Measurements from ENCODE around the gene KLK13. TPM values are rescaled to one million over a fixed set of nuclear protein-coding genes. Genes with fewer than 3 reads are reported as not detected.

Gene KLK13
- polyA plus RNA-seq, 1 donor: 0.45 TPM

GRCh38 chr19:51023946-51024345 lies 40.9 kb downstream of the KLK13 start:
- no peaks in the 10 kb centered on the region for H3K36me3 ChIP-seq (ENCODE audit: control insufficient read depth, insufficient read depth, low read length)
- H3K27ac ChIP-seq (ENCODE audit: low read length): no peak overlapping the region
- no peak overlapping the region for H3K4me3 ChIP-seq (ENCODE audit: low read length)
- H3K4me1 ChIP-seq (ENCODE audit: control insufficient read depth, insufficient read depth, low read length): no peaks in the 10 kb centered on the region
- no CpG with 5 or more reads among the region's 11 CpGs for WGBS (ENCODE audit: insufficient coverage, low lambda C conversion rate)
- H3K27me3 ChIP-seq (ENCODE audit: control insufficient read depth, insufficient read depth, low read length): peaks cover 34% of the 10 kb centered on the region
- no peaks in the 10 kb centered on the region for H3K9me3 ChIP-seq (ENCODE audit: control insufficient read depth, low read depth, low read length)
- DNase-seq: no peak

GRCh38 chr19:51022526-51022925 lies 42.4 kb downstream of the KLK13 start:
- Histone ChIP-seq H3K9me3 (ENCODE audit: control insufficient read depth, low read depth, low read length) (no peaks in the 10 kb centered on the region), H3K27me3 (ENCODE audit: control insufficient read depth, insufficient read depth, low read length) (peaks cover 45% of the 10 kb centered on the region), H3K27ac (ENCODE audit: low read length) (no peak overlapping the region), H3K4me1 (ENCODE audit: control insufficient read depth, insufficient read depth, low read length) (no peaks in the 10 kb centered on the region), H3K36me3 (ENCODE audit: control insufficient read depth, insufficient read depth, low read length) (no peaks in the 10 kb centered on the region), H3K4me3 (ENCODE audit: low read length) (no peak overlapping the region)
- DNase-seq: no peak
- 58% methylated on average over 5 of the region's 14 CpGs for WGBS (ENCODE audit: insufficient coverage, low lambda C conversion rate)

DNA sequence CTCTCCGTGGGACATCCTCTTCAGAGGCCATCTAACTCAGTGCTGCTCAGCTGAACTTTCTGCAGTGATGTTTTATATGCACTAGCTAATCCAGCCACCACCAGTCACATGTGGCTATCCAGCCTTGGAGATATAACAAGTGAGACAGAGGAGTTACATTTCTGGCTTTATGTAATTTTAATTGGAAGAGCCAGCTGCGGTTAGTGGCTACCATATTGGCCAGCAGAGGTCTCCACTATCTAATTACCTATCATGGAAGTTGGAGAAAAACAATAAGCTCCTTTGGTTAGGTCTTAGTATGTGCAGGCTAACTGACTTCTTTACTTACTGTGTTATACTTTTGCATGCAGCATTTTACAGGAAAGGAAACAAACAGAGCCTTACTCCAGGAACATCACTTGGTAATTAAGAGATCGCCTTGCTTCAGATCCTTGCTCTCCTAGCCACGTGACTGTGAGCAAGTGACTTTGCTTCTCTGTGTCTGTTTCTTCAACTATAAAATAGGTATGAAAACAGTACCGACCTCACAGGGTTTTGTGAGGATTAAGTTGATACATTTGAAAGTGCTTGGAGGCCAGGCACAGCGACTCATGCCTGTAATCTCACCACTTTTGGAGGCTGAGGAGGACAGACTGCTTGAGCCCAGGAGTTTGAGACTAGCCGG lies 43.8 kb downstream of the KLK13 start:
- no peak overlapping the region for H3K27ac ChIP-seq (ENCODE audit: low read length)
- H3K36me3 ChIP-seq (ENCODE audit: control insufficient read depth, insufficient read depth, low read length): no peaks in the 10 kb centered on the region
- peaks cover 4% of the 10 kb centered on the region for H3K9me3 ChIP-seq (ENCODE audit: control insufficient read depth, low read depth, low read length)
- no peak for DNase-seq
- WGBS (ENCODE audit: insufficient coverage, low lambda C conversion rate): 10% methylated on average over 2 of the region's 7 CpGs
- H3K27me3 ChIP-seq (ENCODE audit: control insufficient read depth, insufficient read depth, low read length): peaks cover 50% of the 10 kb centered on the region
- no peak overlapping the region for H3K4me3 ChIP-seq (ENCODE audit: low read length)
- no peaks in the 10 kb centered on the region for H3K4me1 ChIP-seq (ENCODE audit: control insufficient read depth, insufficient read depth, low read length)

DNA sequence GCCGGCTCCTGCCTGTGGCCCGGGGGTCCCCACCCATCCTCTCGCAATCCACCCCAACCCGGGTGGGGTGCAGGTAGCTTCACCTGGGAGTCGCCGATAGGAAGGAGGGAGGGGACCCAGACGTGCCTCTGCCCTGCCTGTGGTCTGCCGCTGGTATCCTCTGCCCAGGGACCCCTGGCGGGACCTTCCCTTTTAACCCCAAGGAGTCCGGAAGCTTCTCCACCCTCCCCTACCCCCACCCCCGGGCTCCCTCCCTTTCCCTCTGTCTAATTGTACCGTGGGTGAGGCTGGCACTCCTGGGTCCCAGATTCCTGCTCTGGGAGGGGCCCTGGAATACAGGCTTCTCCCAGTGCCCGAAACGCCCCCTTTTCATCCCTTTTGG lies 45.4 kb downstream of the KLK13 start, which contains the start of gene KLK10:
Gene KLK10, minus strand, starts transcription at position 166 of the 382 bp plus-strand sequence. CDS start 579 bp downstream, outside the sequence.
- H3K27ac ChIP-seq (ENCODE audit: low read length): no peak within 1 kb of the TSS
- DNase-seq: no peak
- H3K27me3 ChIP-seq (ENCODE audit: control insufficient read depth, insufficient read depth, low read length): peaks cover 60% of the 10 kb centered on the region
- H3K4me1 ChIP-seq (ENCODE audit: control insufficient read depth, insufficient read depth, low read length): no peaks in the 10 kb centered on the region
- H3K4me3 ChIP-seq (ENCODE audit: low read length): no peak within 1 kb of the TSS
- peaks cover 4% of the 10 kb centered on the region for H3K9me3 ChIP-seq (ENCODE audit: control insufficient read depth, low read depth, low read length)
- no peaks in the 10 kb centered on the region for H3K36me3 ChIP-seq (ENCODE audit: control insufficient read depth, insufficient read depth, low read length)
- WGBS (ENCODE audit: insufficient coverage, low lambda C conversion rate): no CpG with 5 or more reads among the region's 14 CpGs

GRCh38 chr19:51018745-51019543 lies 45.9 kb downstream of the KLK13 start:
- Histone ChIP-seq H3K4me1 (ENCODE audit: control insufficient read depth, insufficient read depth, low read length) (no peaks in the 10 kb centered on the region), H3K27ac (ENCODE audit: low read length) (no peak overlapping the region)

DNA sequence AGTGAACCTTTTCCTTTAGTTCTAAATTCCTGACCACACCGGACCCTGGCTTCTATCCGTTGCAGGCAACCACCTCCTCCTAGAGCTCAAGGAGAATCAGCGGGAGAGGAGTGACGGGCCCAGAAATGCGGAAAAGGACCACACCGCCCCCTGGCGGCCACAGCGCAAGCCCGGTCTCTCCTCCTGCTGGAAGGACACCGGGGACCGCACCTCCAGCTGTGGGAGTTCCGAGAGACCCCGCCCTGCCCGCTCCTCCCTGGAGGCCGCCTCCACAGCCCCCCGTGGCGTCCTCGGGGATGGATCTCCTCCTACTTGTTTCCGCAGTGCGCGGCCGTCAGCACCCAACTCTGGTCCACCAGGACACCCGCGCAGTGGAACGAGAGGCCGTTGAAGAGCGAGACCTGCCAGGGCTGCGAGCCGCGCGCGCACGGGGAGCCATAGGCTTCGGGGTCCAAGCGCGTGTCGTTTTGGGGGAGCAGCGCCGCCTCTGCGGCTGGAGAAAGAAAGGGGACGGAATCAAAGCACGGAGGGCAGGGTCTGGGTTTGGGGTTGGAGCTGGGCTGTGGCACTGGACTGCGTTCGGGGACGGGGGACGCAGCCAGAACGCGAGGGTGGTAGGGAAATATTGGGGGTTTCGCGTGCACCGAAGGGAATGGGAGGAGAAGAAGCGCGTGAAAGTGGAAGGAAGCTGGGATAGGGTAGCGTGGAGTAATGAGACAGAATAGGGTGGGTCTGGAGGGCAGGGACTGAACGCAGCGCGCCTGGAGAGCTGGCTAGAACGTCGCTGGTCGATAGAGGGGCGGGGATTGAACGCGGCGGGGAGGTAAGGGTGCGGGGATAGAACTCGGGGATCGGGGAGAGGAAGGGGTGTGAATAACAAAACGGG lies 47.9 kb downstream of the KLK13 start:
- no CpG with 5 or more reads among the region's 68 CpGs for WGBS (ENCODE audit: insufficient coverage, low lambda C conversion rate)
- no peak overlapping the region for H3K4me3 ChIP-seq (ENCODE audit: low read length)
- peaks cover 4% of the 10 kb centered on the region for H3K9me3 ChIP-seq (ENCODE audit: control insufficient read depth, low read depth, low read length)
- H3K27ac ChIP-seq (ENCODE audit: low read length): no peak overlapping the region
- no peaks in the 10 kb centered on the region for H3K4me1 ChIP-seq (ENCODE audit: control insufficient read depth, insufficient read depth, low read length)
- H3K36me3 ChIP-seq (ENCODE audit: control insufficient read depth, insufficient read depth, low read length): no peaks in the 10 kb centered on the region
- peak in 1 of 2 donors; percentile 18 for DNase-seq
- peaks cover 65% of the 10 kb centered on the region for H3K27me3 ChIP-seq (ENCODE audit: control insufficient read depth, insufficient read depth, low read length)

More at GRCh38 chr19:51018745-51019543, 45.9 kb downstream of the KLK13 start:
- H3K27me3 ChIP-seq (ENCODE audit: control insufficient read depth, insufficient read depth, low read length): peaks cover 65% of the 10 kb centered on the region
- H3K4me3 ChIP-seq (ENCODE audit: low read length): no peak overlapping the region
- no CpG with 5 or more reads among the region's 68 CpGs for WGBS (ENCODE audit: insufficient coverage, low lambda C conversion rate)
- no peaks in the 10 kb centered on the region for H3K36me3 ChIP-seq (ENCODE audit: control insufficient read depth, insufficient read depth, low read length)
- no peak for DNase-seq
- peaks cover 4% of the 10 kb centered on the region for H3K9me3 ChIP-seq (ENCODE audit: control insufficient read depth, low read depth, low read length)

DNA sequence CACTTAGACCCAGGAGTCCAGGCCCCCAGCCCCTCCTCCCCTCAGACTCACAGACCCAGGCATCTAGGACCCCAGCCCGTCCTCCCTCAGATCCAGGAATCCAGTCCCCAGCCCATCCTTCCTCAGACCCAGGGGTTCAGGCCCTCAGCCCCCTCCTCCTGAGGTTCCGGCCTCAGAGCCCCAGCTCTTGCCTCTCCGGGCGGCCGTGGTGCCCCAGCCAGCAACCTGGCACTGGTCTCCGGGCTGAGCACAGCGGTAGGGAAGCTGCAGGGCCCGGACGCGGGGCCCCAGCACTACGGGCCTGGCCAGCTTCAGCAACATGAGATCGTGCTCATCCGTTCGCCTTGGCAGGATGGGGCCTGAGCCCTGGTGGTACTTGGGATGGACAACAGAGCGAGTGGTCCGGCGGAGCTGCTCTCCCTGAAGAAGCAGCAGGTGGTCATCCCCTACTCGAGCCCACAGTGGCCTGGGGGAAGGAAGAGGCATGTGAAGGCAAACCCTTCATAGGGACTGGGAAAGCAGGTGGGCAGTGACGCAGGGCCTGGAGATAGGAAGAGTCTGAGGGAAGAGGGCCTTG lies 49.1 kb downstream of the KLK13 start:
- H3K9me3 ChIP-seq (ENCODE audit: control insufficient read depth, low read depth, low read length): peaks cover 4% of the 10 kb centered on the region
- no CpG with 5 or more reads among the region's 19 CpGs for WGBS (ENCODE audit: insufficient coverage, low lambda C conversion rate)
- H3K27me3 ChIP-seq (ENCODE audit: control insufficient read depth, insufficient read depth, low read length): peaks cover 61% of the 10 kb centered on the region

DNA sequence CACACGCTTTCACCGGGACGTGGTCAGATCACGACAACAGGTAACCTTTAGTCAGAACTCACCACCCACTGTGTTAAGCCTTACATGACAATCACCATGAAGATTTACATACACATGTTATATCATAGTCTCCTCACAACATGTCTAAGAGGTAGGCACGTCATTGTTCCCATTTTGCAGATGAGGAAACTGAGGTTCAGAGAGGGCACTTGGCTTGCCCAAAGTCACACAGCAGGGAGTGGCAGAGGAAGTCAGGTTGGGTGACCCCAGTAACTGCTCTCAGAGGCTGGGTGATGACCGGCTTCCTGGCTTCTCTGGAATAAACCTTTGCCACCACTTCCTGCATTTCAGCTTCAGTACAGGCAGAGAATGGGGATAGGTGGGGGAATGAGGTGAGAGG lies 50.6 kb downstream of the KLK13 start:
- WGBS (ENCODE audit: insufficient coverage, low lambda C conversion rate): 100% methylated on average over 1 of the region's 6 CpGs
- H3K4me1 ChIP-seq (ENCODE audit: control insufficient read depth, insufficient read depth, low read length): no peaks in the 10 kb centered on the region
- peaks cover 52% of the 10 kb centered on the region for H3K27me3 ChIP-seq (ENCODE audit: control insufficient read depth, insufficient read depth, low read length)
- DNase-seq: no peak
- no peak overlapping the region for H3K27ac ChIP-seq (ENCODE audit: low read length)
- no peaks in the 10 kb centered on the region for H3K36me3 ChIP-seq (ENCODE audit: control insufficient read depth, insufficient read depth, low read length)
- no peak overlapping the region for H3K4me3 ChIP-seq (ENCODE audit: low read length)
- peaks cover 4% of the 10 kb centered on the region for H3K9me3 ChIP-seq (ENCODE audit: control insufficient read depth, low read depth, low read length)

More for the DNA sequence above, 49.1 kb downstream of the KLK13 start:
- DNase-seq: no peak
- H3K4me3 ChIP-seq (ENCODE audit: low read length): no peak overlapping the region
- no peaks in the 10 kb centered on the region for H3K4me1 ChIP-seq (ENCODE audit: control insufficient read depth, insufficient read depth, low read length)
- no peaks in the 10 kb centered on the region for H3K36me3 ChIP-seq (ENCODE audit: control insufficient read depth, insufficient read depth, low read length)
- H3K27ac ChIP-seq (ENCODE audit: low read length): no peak overlapping the region

- Histone ChIP-seq H3K27me3 (ENCODE audit: control insufficient read depth, insufficient read depth, low read length) (peaks cover 37% of the 10 kb centered on the region), H3K27ac (ENCODE audit: low read length) (no peak overlapping the region), H3K4me3 (ENCODE audit: low read length) (no peak overlapping the region), H3K9me3 (ENCODE audit: control insufficient read depth, low read depth, low read length) (peaks cover 4% of the 10 kb centered on the region), H3K36me3 (ENCODE audit: control insufficient read depth, insufficient read depth, low read length) (no peaks in the 10 kb centered on the region), H3K4me1 (ENCODE audit: control insufficient read depth, insufficient read depth, low read length) (no peaks in the 10 kb centered on the region)
- no CpG with 5 or more reads among the region's 12 CpGs for WGBS (ENCODE audit: insufficient coverage, low lambda C conversion rate)
- DNase-seq: no peak
Measured at GRCh38 chr19:51012661-51013190, 52.2 kb downstream of the KLK13 start.

All from large intestine (tissue), 3 donors.